HG03135 (cell line): ENCODE results near the gene STBD1.
"Not testable (repeated sequence)": the region's sequence is repeated elsewhere in the genome, so short reads cannot be mapped to it uniquely, and the experiment has no call there.

Experiments used
- ATAC-seq: cut with Tn5 transposase; IDR thresholded peaks from one replicate; pipeline ENCODE4 v1.9.1; 2021; ENCODE audit warnings: mild to moderate bottlenecking, moderate library complexity; ENCODE audit not compliant: unreplicated experiment

Gene STBD1

GRCh38 chr4:76305971-76306881 lies at the start of gene STBD1:
Gene STBD1, plus strand, starts transcription at chr4:76306733. Its CDS starts 37 bp downstream, at chr4:76306770.
- ATAC-seq, result no peak

- ATAC-seq, result no peak
Measured at GRCh38 chr4:76256968-76257367, 49.6 kb upstream of the STBD1 start.

GRCh38 chr4:76257824-76258223 lies 48.7 kb upstream of the STBD1 start:
- ATAC-seq, result no peak

GRCh38 chr4:76260571-76260970 lies 46.0 kb upstream of the STBD1 start:
- ATAC-seq, result no peak

GRCh38 chr4:76265631-76266218 lies 40.8 kb upstream of the STBD1 start:
- ATAC-seq, result no peak

GRCh38 chr4:76266627-76267026 lies 39.9 kb upstream of the STBD1 start:
- no peak for ATAC-seq

GRCh38 chr4:76267811-76268210 lies 38.7 kb upstream of the STBD1 start:
- ATAC-seq, result no peak

GRCh38 chr4:76270244-76271175 lies 36.0 kb upstream of the STBD1 start:
- ATAC-seq, result no peak

- no peak for ATAC-seq
Measured at GRCh38 chr4:76271248-76271647, 35.3 kb upstream of the STBD1 start.

GRCh38 chr4:76272073-76272472 lies 34.5 kb upstream of the STBD1 start:
- no peak for ATAC-seq

GRCh38 chr4:76272582-76272981 lies 34.0 kb upstream of the STBD1 start:
- no peak for ATAC-seq

GRCh38 chr4:76272999-76273398 lies 33.5 kb upstream of the STBD1 start:
- ATAC-seq, result no peak

GRCh38 chr4:76275486-76276124 lies 30.9 kb upstream of the STBD1 start:
- ATAC-seq, result no peak

- no peak for ATAC-seq
Measured at GRCh38 chr4:76276813-76277212, 29.7 kb upstream of the STBD1 start.

- no peak for ATAC-seq
Measured at GRCh38 chr4:76277667-76278066, 28.9 kb upstream of the STBD1 start.

- no peak for ATAC-seq
Measured at GRCh38 chr4:76278583-76278982, 27.9 kb upstream of the STBD1 start.

- ATAC-seq, result no peak
Measured at GRCh38 chr4:76279462-76279861, 27.1 kb upstream of the STBD1 start.

GRCh38 chr4:76280488-76281441 lies 25.8 kb upstream of the STBD1 start:
- no peak for ATAC-seq

GRCh38 chr4:76281594-76281993 lies 24.9 kb upstream of the STBD1 start:
- not testable (repeated sequence) for ATAC-seq
